HL-60 (cell line): ENCODE data around the gene TREML1.

Experiments used
- DNase-seq, 2 experiments: peaks; one replicate each; pipeline ENCODE4 v3.0.0-alpha.2; 2010 to 2020; ENCODE audit warnings: low read depth in 1 of 2, low spot score in 1 of 2
- H3K27ac ChIP-seq: fragments of 250-450 bp; sonication (Bioruptor Pico); replicated peaks from 2 replicates; pipeline ENCODE4 v1.5.1; 2020; ENCODE audit warnings: mild to moderate bottlenecking, moderate library complexity
- H3K27me3 ChIP-seq: fragments of 250-450 bp; sonication (Bioruptor Pico); 2 replicates; pipeline ENCODE4 v1.5.1; 2021; ENCODE audit warnings: mild to moderate bottlenecking, moderate library complexity; ENCODE audit not compliant: insufficient read depth, poor library complexity, severe bottlenecking
- H3K4me3 ChIP-seq: replicated peaks from 2 replicates; pipeline ENCODE4 v1.5.1; 2011; ENCODE audit warnings: mild to moderate bottlenecking, control low read depth, low read length; ENCODE audit not compliant: insufficient read depth
- GABPA ChIP-seq: IDR thresholded peaks from 2 replicates; pipeline ENCODE4 v1.6.1; 2012; ENCODE audit warnings: low read depth
- POLR2AphosphoS5 ChIP-seq: IDR thresholded peaks from 2 replicates; pipeline ENCODE4 v1.6.1; 2012; ENCODE audit warnings: low read depth
- SPI1 ChIP-seq: IDR thresholded peaks from 2 replicates; pipeline ENCODE4 v1.6.1; 2012; ENCODE audit warnings: low read depth, mild to moderate bottlenecking, borderline replicate concordance
- TF ChIP-seq, protein P1 (sequence below): IDR thresholded peaks from one replicate; pipeline ENCODE4 v1.5.1; 2011; ENCODE audit warnings: low read length, control low read depth, inconsistent platforms; ENCODE audit not compliant: insufficient read depth
- TF ChIP-seq, protein P2 (sequence below): IDR thresholded peaks from 2 replicates; pipeline ENCODE4 v1.6.1; 2012; ENCODE audit warnings: low read depth; ENCODE audit not compliant: insufficient replicate concordance

Gene TREML1

DNA sequence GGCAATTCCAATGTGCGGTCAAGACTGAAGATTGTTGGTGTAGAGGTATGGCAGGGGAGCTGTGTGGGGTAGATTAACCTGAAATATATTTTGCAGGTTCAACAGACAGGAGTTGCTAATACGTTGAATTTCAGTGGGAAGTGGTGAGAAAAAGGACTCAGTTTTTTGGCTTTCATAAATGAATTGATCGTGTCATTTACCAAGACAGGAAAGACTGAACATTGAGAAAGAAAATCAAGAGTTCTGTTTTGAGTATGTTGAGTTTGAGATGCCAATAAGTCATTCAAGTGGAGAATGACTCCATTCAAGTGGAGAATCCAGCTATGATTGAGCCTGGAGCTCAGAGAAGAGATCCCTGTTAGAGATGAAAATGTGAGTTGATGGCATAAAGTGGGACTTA is 50.3 kb downstream of the TREML1 start:
- no peak overlapping the region for H3K4me3 ChIP-seq
- H3K27ac ChIP-seq = no peak overlapping the region
- H3K27me3 ChIP-seq = no peaks in the 10 kb centered on the region
- DNase-seq = no peak
- TF ChIP-seq POLR2AphosphoS5 (no peak), SPI1 (no peak), GABPA (no peak)
- TF ChIP-seq, protein P1, sequence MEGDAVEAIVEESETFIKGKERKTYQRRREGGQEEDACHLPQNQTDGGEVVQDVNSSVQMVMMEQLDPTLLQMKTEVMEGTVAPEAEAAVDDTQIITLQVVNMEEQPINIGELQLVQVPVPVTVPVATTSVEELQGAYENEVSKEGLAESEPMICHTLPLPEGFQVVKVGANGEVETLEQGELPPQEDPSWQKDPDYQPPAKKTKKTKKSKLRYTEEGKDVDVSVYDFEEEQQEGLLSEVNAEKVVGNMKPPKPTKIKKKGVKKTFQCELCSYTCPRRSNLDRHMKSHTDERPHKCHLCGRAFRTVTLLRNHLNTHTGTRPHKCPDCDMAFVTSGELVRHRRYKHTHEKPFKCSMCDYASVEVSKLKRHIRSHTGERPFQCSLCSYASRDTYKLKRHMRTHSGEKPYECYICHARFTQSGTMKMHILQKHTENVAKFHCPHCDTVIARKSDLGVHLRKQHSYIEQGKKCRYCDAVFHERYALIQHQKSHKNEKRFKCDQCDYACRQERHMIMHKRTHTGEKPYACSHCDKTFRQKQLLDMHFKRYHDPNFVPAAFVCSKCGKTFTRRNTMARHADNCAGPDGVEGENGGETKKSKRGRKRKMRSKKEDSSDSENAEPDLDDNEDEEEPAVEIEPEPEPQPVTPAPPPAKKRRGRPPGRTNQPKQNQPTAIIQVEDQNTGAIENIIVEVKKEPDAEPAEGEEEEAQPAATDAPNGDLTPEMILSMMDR = no peak
- TF ChIP-seq, protein P2, sequence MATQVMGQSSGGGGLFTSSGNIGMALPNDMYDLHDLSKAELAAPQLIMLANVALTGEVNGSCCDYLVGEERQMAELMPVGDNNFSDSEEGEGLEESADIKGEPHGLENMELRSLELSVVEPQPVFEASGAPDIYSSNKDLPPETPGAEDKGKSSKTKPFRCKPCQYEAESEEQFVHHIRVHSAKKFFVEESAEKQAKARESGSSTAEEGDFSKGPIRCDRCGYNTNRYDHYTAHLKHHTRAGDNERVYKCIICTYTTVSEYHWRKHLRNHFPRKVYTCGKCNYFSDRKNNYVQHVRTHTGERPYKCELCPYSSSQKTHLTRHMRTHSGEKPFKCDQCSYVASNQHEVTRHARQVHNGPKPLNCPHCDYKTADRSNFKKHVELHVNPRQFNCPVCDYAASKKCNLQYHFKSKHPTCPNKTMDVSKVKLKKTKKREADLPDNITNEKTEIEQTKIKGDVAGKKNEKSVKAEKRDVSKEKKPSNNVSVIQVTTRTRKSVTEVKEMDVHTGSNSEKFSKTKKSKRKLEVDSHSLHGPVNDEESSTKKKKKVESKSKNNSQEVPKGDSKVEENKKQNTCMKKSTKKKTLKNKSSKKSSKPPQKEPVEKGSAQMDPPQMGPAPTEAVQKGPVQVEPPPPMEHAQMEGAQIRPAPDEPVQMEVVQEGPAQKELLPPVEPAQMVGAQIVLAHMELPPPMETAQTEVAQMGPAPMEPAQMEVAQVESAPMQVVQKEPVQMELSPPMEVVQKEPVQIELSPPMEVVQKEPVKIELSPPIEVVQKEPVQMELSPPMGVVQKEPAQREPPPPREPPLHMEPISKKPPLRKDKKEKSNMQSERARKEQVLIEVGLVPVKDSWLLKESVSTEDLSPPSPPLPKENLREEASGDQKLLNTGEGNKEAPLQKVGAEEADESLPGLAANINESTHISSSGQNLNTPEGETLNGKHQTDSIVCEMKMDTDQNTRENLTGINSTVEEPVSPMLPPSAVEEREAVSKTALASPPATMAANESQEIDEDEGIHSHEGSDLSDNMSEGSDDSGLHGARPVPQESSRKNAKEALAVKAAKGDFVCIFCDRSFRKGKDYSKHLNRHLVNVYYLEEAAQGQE = no peak

DNA sequence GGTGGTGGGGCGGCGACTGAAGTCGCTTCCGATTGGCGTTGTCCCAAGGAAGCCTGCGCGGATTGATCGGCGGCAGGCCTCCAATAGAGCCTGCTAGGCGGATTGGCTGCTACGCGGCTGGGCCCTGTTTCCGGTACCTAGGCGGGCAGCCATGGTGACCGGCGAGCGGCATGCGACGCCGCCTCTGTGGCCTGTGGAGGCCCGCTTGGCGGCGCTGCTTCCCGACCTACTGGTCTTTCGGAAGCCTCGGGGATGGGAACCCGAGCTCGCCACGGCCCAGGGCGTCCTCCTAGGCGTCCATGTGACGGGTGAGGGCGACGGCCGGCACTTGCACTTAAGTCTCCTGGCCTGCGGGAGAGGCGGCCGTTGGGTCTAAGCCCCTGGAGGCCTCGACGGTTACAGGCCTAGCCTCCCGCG is 53.3 kb downstream of the TREML1 start:
- 0 out of 2 replicates have a peak, but pooled peaks have one; percentile 34 for TF ChIP-seq POLR2AphosphoS5
- TF ChIP-seq, protein P2 = no peak
- no peak for TF ChIP-seq GABPA
- no peak for TF ChIP-seq SPI1
- TF ChIP-seq, protein P1 = no peak
- Histone ChIP-seq H3K4me3 (no peak overlapping the region), H3K27me3 (no peaks in the 10 kb centered on the region), H3K27ac (no peak overlapping the region)
- DNase-seq = no peak
